Skin epidermis (tissue), 12 donors: ENCODE measurements around the gene SLC25A4.
"Not testable (repeated sequence)": the region's sequence is repeated elsewhere in the genome, so short reads cannot be mapped to it uniquely, and the experiment has no call there.

Experiments used
- H3K27ac ChIP-seq, 21 experiments: fragments of 200-600 bp; sonication (generic) in 11 of 21; one replicate each; pipeline ENCODE4 v1.5.0; 2020; ENCODE audit warnings: mild to moderate bottlenecking in 3 of 21, inconsistent platforms in 2 of 21, moderate library complexity in 2 of 21
- H3K4me3 ChIP-seq, 7 experiments: fragments of 200-600 bp; sonication (generic) in 2 of 7; one replicate each; pipeline ENCODE4 v1.5.0; 2020; ENCODE audit warnings: inconsistent platforms in 2 of 7, mild to moderate bottlenecking in 2 of 7, moderate library complexity in 1 of 7

The SLC25A4 gene

GRCh38 chr4:185119467-185119866 is 23.6 kb upstream of the SLC25A4 start:
- not testable (repeated sequence) for H3K4me3 ChIP-seq, H3K27ac ChIP-seq

GRCh38 chr4:185119927-185120630 is 23.0 kb upstream of the SLC25A4 start:
- no peak overlapping the region for H3K27ac ChIP-seq
- H3K4me3 ChIP-seq = no peak overlapping the region

- no peak overlapping the region for H3K27ac ChIP-seq
- no peak overlapping the region for H3K4me3 ChIP-seq
Measured at GRCh38 chr4:185120631-185120946, 22.5 kb upstream of the SLC25A4 start.

- no peak overlapping the region for H3K27ac ChIP-seq
Measured at GRCh38 chr4:185122681-185123345, 20.3 kb upstream of the SLC25A4 start.

GRCh38 chr4:185124006-185124405 is 19.1 kb upstream of the SLC25A4 start:
- Histone ChIP-seq H3K4me3 (no peak overlapping the region), H3K27ac (no peak overlapping the region)

More at GRCh38 chr4:185122681-185123345, 20.3 kb upstream of the SLC25A4 start:
- no peak overlapping the region for H3K4me3 ChIP-seq

- no peak overlapping the region for H3K27ac ChIP-seq
- peak overlapping the region; percentile 30 to 54 (median 39) for H3K4me3 ChIP-seq
Measured at GRCh38 chr4:185127021-185127925, 15.8 kb upstream of the SLC25A4 start.

GRCh38 chr4:185128272-185129119 is 14.6 kb upstream of the SLC25A4 start:
- Histone ChIP-seq H3K27ac (peak overlapping the region in 1 of 21 experiments; percentile 37), H3K4me3 (peak overlapping the region; percentile 30 to 54 (median 39))

GRCh38 chr4:185134307-185134869 is 8.7 kb upstream of the SLC25A4 start:
- no peak overlapping the region for H3K4me3 ChIP-seq
- no peak overlapping the region for H3K27ac ChIP-seq

- H3K27ac ChIP-seq = peak overlapping the region in 1 of 21 experiments; percentile 20
- no peak overlapping the region for H3K4me3 ChIP-seq
Measured at GRCh38 chr4:185137233-185137925, 5.7 kb upstream of the SLC25A4 start.

GRCh38 chr4:185138161-185138560 is 4.9 kb upstream of the SLC25A4 start:
- no peak overlapping the region for H3K27ac ChIP-seq
- H3K4me3 ChIP-seq = no peak overlapping the region

- Histone ChIP-seq H3K4me3 (no peak overlapping the region), H3K27ac (no peak overlapping the region)
Measured at GRCh38 chr4:185139736-185140135, 3.3 kb upstream of the SLC25A4 start.

- H3K27ac ChIP-seq = no peak overlapping the region
- H3K4me3 ChIP-seq = no peak overlapping the region
Measured at GRCh38 chr4:185141777-185142176, 1.3 kb upstream of the SLC25A4 start.

GRCh38 chr4:185142564-185142911 is 528 bp upstream of the SLC25A4 start:
- Histone ChIP-seq H3K27ac (peak overlapping the region in 11 of 21 experiments; percentile 25 to 74 (median 43)), H3K4me3 (peak overlapping the region; percentile 42 to 61 (median 56))

GRCh38 chr4:185143601-185143969 is 519 bp downstream of the SLC25A4 start:
- H3K27ac ChIP-seq = peak overlapping the region in 4 of 21 experiments; percentile 28 to 74 (median 38)
- peak overlapping the region; percentile 42 to 61 (median 56) for H3K4me3 ChIP-seq

GRCh38 chr4:185144601-185145240 is 1.7 kb downstream of the SLC25A4 start:
- peak overlapping the region in 1 of 21 experiments; percentile 30 for H3K27ac ChIP-seq
- H3K4me3 ChIP-seq = no peak overlapping the region

GRCh38 chr4:185145572-185145971 is 2.5 kb downstream of the SLC25A4 start:
- H3K4me3 ChIP-seq = no peak overlapping the region
- peak overlapping the region in 1 of 21 experiments; percentile 30 for H3K27ac ChIP-seq

GRCh38 chr4:185149392-185149791 is 6.3 kb downstream of the SLC25A4 start:
- Histone ChIP-seq H3K27ac (no peak overlapping the region), H3K4me3 (no peak overlapping the region)

GRCh38 chr4:185151296-185151695 is 8.2 kb downstream of the SLC25A4 start:
- no peak overlapping the region for H3K27ac ChIP-seq
- H3K4me3 ChIP-seq = no peak overlapping the region
